SH-SY5Y (cell line): ENCODE data around the gene SPTBN2.

ENCODE experiments used
- GATA2 ChIP-seq: IDR thresholded peaks from 2 replicates; pipeline ENCODE4 v1.6.1; 2011; ENCODE audit warnings: mild to moderate bottlenecking, low read depth, low read length
- GATA3 ChIP-seq: IDR thresholded peaks from 2 replicates; pipeline ENCODE4 v1.6.1; 2011; ENCODE audit warnings: low read depth, mild to moderate bottlenecking, low read length, moderate library complexity

DNA sequence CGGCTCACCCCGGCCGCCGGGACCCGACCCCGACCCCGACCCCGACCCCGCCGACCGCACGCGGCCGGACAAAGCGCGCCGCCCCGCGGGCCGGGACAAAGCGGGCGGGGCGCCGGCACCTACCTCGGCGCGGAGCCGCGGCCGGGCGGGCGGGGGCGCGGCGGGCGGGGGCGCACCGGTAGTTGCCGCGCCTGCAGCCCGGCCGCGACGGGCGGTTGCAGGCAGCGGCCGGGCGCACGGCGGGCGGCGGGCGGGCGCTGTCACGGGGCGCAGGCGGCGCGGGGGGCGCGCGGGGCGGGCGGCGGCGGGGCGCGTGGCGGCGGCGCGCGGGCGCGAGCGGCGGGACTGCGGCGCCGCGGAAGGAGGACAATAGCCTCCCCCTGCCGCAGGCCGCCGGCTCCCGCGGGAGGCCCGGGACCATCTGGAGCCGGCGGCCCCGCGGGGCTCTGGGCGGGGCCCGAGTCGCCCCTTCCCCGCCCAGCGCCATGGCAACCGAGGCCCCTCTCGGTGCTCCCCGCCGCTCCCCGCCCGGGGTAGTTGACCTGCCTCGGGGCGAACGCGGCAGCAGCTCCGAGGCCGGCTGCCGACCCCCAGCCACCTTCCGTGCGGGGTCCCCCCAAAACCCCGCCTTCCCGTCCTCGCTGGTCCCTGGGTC, 851 bp downstream of the SPTBN2 start:
- TF ChIP-seq GATA2 (no peak), GATA3 (no peak)
